Activated CD4-positive, alpha-beta T cell treated with anti-CD3 and anti-CD28 coated beads, Interleukin-2, amount 10 ng/mL, durations not matched to agents 24 days and 14 days (primary cell): Measurements from ENCODE around the gene BMF. TPM values are rescaled to one million over a fixed set of nuclear protein-coding genes. Genes with fewer than 3 reads are reported as not detected.
"Not testable (repeated sequence)": the region's sequence is repeated elsewhere in the genome, so short reads cannot be mapped to it uniquely, and the experiment has no call there.

ENCODE experiments used
- DNase-seq: peaks from one replicate; pipeline ENCODE4 v3.0.0; 2022
- H3K27ac Mint-ChIP-seq: one replicate; pipeline ENCODE4 v1.8.0; 2022; ENCODE audit warnings: mild to moderate bottlenecking, mixed read lengths
- H3K27me3 Mint-ChIP-seq: one replicate; pipeline ENCODE4 v1.8.0; 2022; ENCODE audit warnings: mixed read lengths
- H3K36me3 Mint-ChIP-seq: one replicate; pipeline ENCODE4 v1.8.0; 2022; ENCODE audit warnings: low read depth, mild to moderate bottlenecking, mixed read lengths
- H3K4me1 Mint-ChIP-seq: one replicate; pipeline ENCODE4 v1.8.0; 2021; ENCODE audit warnings: mixed read lengths
- H3K4me3 Mint-ChIP-seq: one replicate; pipeline ENCODE4 v1.8.0; 2022; ENCODE audit warnings: mild to moderate bottlenecking, moderate library complexity, mixed read lengths
- H3K9me3 Mint-ChIP-seq: one replicate; pipeline ENCODE4 v1.8.0; 2021; ENCODE audit warnings: mixed read lengths
- intact Hi-C: fragments of 100-400 bp; cut with micrococcal nuclease; formaldehyde crosslinking; loops from one replicate; pipeline ENCODE4 v1.15.1; 2023
- total RNA-seq: library from RNA; stranded (reverse); gene quantifications from 2 replicates; pipeline ENCODE4 v1.2.3, GENCODE V29; 2022

The BMF gene
- total RNA-seq, 1 donor from 2014 or later = 8.4 TPM

DNA sequence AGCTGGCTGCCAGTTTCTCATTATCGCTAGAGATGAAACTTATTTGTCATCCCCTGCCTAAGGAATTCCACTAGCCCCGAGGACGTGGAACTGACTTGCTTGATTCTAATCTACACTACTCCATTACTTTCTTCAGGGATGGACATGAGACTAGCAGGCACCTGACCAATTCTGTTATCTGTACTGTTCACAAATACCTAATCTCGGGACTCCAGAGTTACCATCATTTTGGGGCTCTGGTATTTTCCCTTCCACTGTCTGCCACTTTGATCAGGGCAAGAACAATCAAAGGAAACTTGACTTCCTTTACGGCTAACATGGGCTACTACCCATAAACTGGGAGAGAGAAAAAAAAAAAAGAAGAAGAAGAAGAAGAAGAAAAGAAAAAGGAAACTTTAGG lies 27.8 kb downstream of the BMF start:
- Mint-ChIP-seq H3K4me1 (peaks cover 38% of the 10 kb centered on the region), H3K4me3 (peak overlapping the region; percentile 18), H3K9me3 (no peaks in the 10 kb centered on the region), H3K27ac (no peak overlapping the region), H3K36me3 (no peaks in the 10 kb centered on the region), H3K27me3 (peaks cover 19% of the 10 kb centered on the region)
- intact Hi-C loops = no loop called here
- DNase-seq = no peak

GRCh38 chr15:40080104-40080503 lies 28.6 kb downstream of the BMF start:
- H3K4me1 Mint-ChIP-seq = peaks cover 34% of the 10 kb centered on the region
- H3K9me3 Mint-ChIP-seq = no peaks in the 10 kb centered on the region
- peaks cover 22% of the 10 kb centered on the region for H3K27me3 Mint-ChIP-seq
- H3K36me3 Mint-ChIP-seq = no peaks in the 10 kb centered on the region
- intact Hi-C loops = no loop called here
- DNase-seq = no peak
- H3K4me3 Mint-ChIP-seq = no peak overlapping the region
- no peak overlapping the region for H3K27ac Mint-ChIP-seq

GRCh38 chr15:40079456-40079855 lies 29.2 kb downstream of the BMF start:
- Mint-ChIP-seq H3K27ac (no peak overlapping the region), H3K27me3 (peaks cover 22% of the 10 kb centered on the region), H3K4me1 (peaks cover 29% of the 10 kb centered on the region), H3K4me3 (no peak overlapping the region), H3K9me3 (no peaks in the 10 kb centered on the region), H3K36me3 (no peaks in the 10 kb centered on the region)
- intact Hi-C loops = no loop called here
- no peak for DNase-seq

GRCh38 chr15:40075298-40076044 lies 33.2 kb downstream of the BMF start:
- peak; percentile 53 for DNase-seq
- Mint-ChIP-seq H3K4me1 (peaks cover 7% of the 10 kb centered on the region), H3K9me3 (no peaks in the 10 kb centered on the region), H3K4me3 (no peak overlapping the region), H3K36me3 (no peaks in the 10 kb centered on the region), H3K27me3 (peaks cover 7% of the 10 kb centered on the region), H3K27ac (peak overlapping the region; percentile 41)
- intact Hi-C loops = no loop called here

- H3K27me3 Mint-ChIP-seq, H3K27ac Mint-ChIP-seq, DNase-seq, H3K4me3 Mint-ChIP-seq, intact Hi-C loops, H3K9me3 Mint-ChIP-seq, H3K36me3 Mint-ChIP-seq, H3K4me1 Mint-ChIP-seq: not testable (repeated sequence)
Measured at GRCh38 chr15:40074656-40075055, 34.0 kb downstream of the BMF start.

DNA sequence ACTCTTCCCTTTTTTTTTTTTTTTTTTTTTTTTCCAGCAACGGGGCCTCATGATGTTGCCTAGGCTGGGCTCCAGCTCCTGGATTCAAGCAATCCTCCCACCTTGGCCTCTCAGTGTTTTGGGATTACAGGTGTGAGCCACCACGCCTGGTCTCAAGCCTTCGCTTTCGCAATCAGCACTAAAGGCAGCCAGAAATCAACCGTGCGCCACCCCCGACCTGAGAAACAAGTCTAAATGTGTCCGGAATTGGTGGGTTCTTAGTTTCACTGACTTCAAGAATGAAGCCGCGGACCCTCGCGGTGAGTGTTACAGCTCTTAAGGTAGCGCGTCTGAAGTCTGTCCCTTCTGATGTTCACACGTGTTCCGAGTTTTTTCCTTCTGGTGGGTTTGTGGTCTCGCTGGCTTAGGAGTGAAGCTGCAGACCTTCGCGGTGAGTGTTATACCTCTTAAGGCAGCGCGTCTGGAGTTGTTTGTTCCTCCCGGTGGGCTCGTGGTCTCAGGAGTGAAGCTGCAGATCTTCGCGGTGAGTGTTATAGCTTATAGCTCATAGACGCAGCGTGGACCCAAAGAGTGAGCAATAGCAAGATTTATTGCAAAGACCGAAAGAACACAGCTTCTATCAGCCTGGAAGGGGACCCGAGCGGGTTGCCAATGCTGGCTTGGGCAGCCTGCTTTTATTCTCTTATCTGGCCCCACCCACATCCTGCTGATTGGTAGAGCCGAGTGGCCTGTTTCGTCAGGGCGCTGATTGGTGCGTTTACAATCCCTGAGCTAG lies 34.8 kb downstream of the BMF start:
- H3K4me1 Mint-ChIP-seq, H3K36me3 Mint-ChIP-seq, H3K9me3 Mint-ChIP-seq, H3K27me3 Mint-ChIP-seq, intact Hi-C loops: not testable (repeated sequence)
- peak; percentile 58 for DNase-seq
- H3K4me3 Mint-ChIP-seq = peak overlapping the region; percentile 57
- H3K27ac Mint-ChIP-seq = peak overlapping the region; percentile 56

DNA sequence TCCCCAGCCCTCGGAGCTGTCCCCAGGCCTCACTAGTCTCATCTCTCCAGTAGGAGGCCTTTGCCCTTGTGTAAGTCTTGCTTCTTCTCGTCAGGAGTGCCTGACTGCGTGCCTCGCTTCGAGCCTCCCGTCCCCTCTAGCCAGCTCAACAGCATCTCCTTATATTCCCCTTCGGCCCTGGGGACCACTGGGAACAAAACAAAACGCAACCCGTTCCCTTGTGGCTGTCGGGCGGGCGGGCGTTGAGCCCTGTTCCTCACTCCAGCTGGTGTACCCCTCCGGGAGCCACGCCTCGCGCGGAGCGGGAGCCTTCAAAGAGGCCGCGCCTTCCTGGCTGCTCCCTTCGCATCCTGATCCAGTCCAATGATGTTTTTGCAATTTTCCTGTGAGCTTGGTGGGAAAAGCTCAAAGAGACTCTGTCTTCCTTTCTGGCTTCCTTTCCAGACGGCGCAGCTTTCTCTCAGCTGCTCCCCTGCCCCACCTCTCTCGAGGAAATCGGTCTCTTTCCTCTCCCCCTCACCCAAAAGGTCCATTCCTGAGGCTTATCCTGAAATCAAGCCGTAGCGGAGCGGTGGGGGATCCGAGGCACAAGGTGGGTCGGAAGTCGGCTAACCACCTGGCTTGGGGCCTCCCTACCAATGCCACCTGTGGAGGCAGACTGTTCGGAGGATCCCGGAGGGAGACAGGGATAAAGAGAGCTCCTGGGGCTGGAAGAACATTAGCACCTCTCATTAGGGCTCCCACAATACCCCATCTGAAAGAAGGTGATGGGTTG lies 36.3 kb downstream of the BMF start:
- no peaks in the 10 kb centered on the region for H3K36me3 Mint-ChIP-seq
- intact Hi-C loops = no loop called here
- H3K9me3 Mint-ChIP-seq = no peaks in the 10 kb centered on the region
- no peak overlapping the region for H3K4me3 Mint-ChIP-seq
- DNase-seq = no peak
- H3K27me3 Mint-ChIP-seq = peaks cover 3% of the 10 kb centered on the region
- no peak overlapping the region for H3K27ac Mint-ChIP-seq
- H3K4me1 Mint-ChIP-seq = peaks cover 3% of the 10 kb centered on the region

GRCh38 chr15:40070608-40071218 lies 38.0 kb downstream of the BMF start:
- peaks cover under 1% of the 10 kb centered on the region for H3K36me3 Mint-ChIP-seq
- peaks cover 2% of the 10 kb centered on the region for H3K27me3 Mint-ChIP-seq
- no peak overlapping the region for H3K4me3 Mint-ChIP-seq
- H3K27ac Mint-ChIP-seq = no peak overlapping the region
- H3K9me3 Mint-ChIP-seq = no peaks in the 10 kb centered on the region
- intact Hi-C loops = no loop called here
- no peak for DNase-seq
- H3K4me1 Mint-ChIP-seq = peaks cover 3% of the 10 kb centered on the region

GRCh38 chr15:40070166-40070557 lies 38.5 kb downstream of the BMF start:
- H3K36me3 Mint-ChIP-seq = peaks cover 3% of the 10 kb centered on the region
- no peak overlapping the region for H3K27ac Mint-ChIP-seq
- H3K27me3 Mint-ChIP-seq = no peaks in the 10 kb centered on the region
- H3K9me3 Mint-ChIP-seq = no peaks in the 10 kb centered on the region
- intact Hi-C loops = no loop called here
- no peak for DNase-seq
- no peak overlapping the region for H3K4me3 Mint-ChIP-seq
- peaks cover 4% of the 10 kb centered on the region for H3K4me1 Mint-ChIP-seq

GRCh38 chr15:40069178-40070165 lies 39.2 kb downstream of the BMF start:
- H3K27ac Mint-ChIP-seq = no peak overlapping the region
- H3K36me3 Mint-ChIP-seq = peaks cover 7% of the 10 kb centered on the region
- no peaks in the 10 kb centered on the region for H3K9me3 Mint-ChIP-seq
- intact Hi-C loops = no loop called here
- H3K27me3 Mint-ChIP-seq = no peaks in the 10 kb centered on the region
- H3K4me3 Mint-ChIP-seq = no peak overlapping the region
- peaks cover 11% of the 10 kb centered on the region for H3K4me1 Mint-ChIP-seq
- DNase-seq = peak; percentile 54

DNA sequence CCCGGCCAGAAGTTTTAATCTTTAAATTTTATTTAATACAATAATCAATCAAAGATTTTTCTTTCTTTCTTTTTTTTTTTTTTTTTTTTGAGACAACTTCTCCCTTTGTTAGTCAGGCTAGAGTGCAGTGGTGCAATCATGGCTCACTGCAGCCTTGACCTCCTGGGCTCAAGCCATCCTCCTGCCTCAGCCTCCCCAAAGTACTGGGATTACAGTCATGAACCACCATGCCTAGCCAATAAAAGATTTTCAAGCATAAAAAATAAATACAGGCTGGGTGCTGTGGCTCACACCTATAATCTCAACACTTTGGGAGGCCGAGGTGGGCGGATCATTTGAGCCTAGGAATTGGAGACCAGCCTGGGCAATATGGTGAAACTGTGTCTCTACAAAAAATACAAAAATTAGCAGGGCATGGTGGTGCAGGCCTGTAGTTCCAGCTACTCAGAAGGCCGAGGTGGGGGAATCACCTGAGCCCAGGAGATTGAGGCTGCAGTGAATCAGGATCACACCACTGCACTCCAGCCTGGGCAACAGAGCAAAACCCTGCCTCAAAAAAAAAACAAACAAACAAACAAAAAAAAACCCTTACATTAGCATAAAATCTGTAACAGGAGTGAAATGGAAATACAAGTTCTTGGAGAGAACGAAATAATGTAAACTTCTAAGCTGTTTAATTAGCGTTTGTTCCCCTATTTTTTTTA lies 40.6 kb downstream of the BMF start:
- Mint-ChIP-seq H3K4me1 (peaks cover 20% of the 10 kb centered on the region), H3K36me3 (peaks cover 8% of the 10 kb centered on the region), H3K9me3 (no peaks in the 10 kb centered on the region), H3K27ac (no peak overlapping the region), H3K4me3 (no peak overlapping the region), H3K27me3 (no peaks in the 10 kb centered on the region)
- DNase-seq = no peak
- intact Hi-C loops = no loop called here

DNA sequence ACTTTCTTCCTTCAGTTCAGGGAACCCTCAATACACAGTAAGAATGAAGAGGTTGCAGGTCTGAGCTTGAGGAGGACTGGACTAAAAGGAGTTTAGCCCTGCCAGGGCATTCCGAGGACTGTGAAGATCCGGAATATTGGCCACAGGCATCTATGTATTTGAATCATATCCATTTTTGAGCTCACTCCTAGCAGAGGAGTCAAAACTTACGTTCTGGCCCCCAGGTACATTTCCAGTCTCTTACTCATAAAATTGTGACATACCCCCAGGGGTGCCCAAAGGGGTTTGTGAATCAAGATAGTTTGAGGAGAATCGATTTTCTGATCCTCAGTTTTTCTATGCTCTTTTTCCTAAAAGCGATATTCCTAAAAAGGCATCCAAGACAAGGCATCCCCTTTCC lies 42.1 kb downstream of the BMF start:
- Mint-ChIP-seq H3K9me3 (no peaks in the 10 kb centered on the region), H3K4me3 (no peak overlapping the region), H3K27ac (no peak overlapping the region), H3K36me3 (peaks cover 8% of the 10 kb centered on the region), H3K27me3 (no peaks in the 10 kb centered on the region), H3K4me1 (peaks cover 20% of the 10 kb centered on the region)
- intact Hi-C loops = no loop called here
- DNase-seq = no peak
